HCT116 (cell line): Measurements from ENCODE around the gene MXI1. TPM values are rescaled to one million over a fixed set of nuclear protein-coding genes. Genes with fewer than 3 reads are reported as not detected.
"Not testable (repeated sequence)": the region's sequence is repeated elsewhere in the genome, so short reads cannot be mapped to it uniquely, and the experiment has no call there.

Experiments
- ATAC-seq: fragments of 200-7000 bp; cut with Tn5 transposase; 2 replicates; pipeline ENCODE4 v1.9.1; 2020; ENCODE audit warnings: mild to moderate bottlenecking, moderate library complexity
- BruUV-seq: library from RNA; stranded (reverse); fragments of 400-500 nt; replicated peaks from 2 replicates; lab custom pipeline; 2021; lab: Mats Ljungman, UMichigan
- CTCF ChIA-PET: fragments of 300-600 bp; sonication (Branson Sonifier 250); formaldehyde crosslinking; loops from one replicate; lab custom pipeline; 2021; ENCODE audit warnings: antibody characterized with exemption; lab: Charles Lee
- POLR2A ChIA-PET: fragments of 300-600, 350-600 bp; sonication (Branson Sonifier 250); formaldehyde crosslinking; loops from one replicate; lab custom pipeline; 2021; ENCODE audit warnings: antibody characterized with exemption; lab: Charles Lee
- RAD21 ChIA-PET, 2 experiments: fragments of 300-600 bp; sonication (Branson Sonifier 250); formaldehyde crosslinking; loops; one replicate each; lab custom pipeline; 2023; ENCODE audit warnings: low total read pairs in 2 of 2; ENCODE audit not compliant: uncharacterized antibody in 2 of 2, unreplicated experiment in 2 of 2, low non-redundant PET in 1 of 2; lab: Charles Lee
- DNase-seq: peaks from one replicate; pipeline ENCODE4 v3.0.0-alpha.2; 2010; ENCODE audit warnings: low read depth, low spot score
- H2AFZ ChIP-seq: fragments of 200-600 bp; shearing (Covaris generic), sonication (generic); 2 replicates; pipeline ENCODE4 v1.6.1; 2017; ENCODE audit warnings: low read depth, mixed run types, mixed read lengths, antibody characterized with exemption, low read length; ENCODE audit not compliant: poor library complexity, severe bottlenecking
- H3K27ac ChIP-seq: 2 replicates; pipeline ENCODE4 v1.5.1; 2012; ENCODE audit warnings: low read depth, low read length
- H3K27me3 ChIP-seq: fragments of 200-600 bp; sonication (generic); 2 replicates; pipeline ENCODE4 v1.6.1; 2016; ENCODE audit warnings: mixed run types, low read length, mixed read lengths; ENCODE audit not compliant: insufficient read depth
- H3K36me3 ChIP-seq, 2 experiments: fragments of 200-500 bp in 1 of 2; fragments of 200-600 bp in 1 of 2; sonication (Bioruptor generic) in 1 of 2; sonication (generic) in 1 of 2; 2 replicates each; pipeline versions ENCODE4 v1.5.1 to v1.6.1; 2014 to 2016; ENCODE audit warnings: low read length in 2 of 2, inconsistent platforms in 1 of 2, mixed read lengths in 1 of 2, mixed run types in 1 of 2; ENCODE audit not compliant: insufficient read depth in 2 of 2, control insufficient read depth in 1 of 2
- H3K4me1 ChIP-seq, 2 experiments: fragments of 200-600 bp in 1 of 2; sonication (generic) in 1 of 2; 2 replicates each; pipeline versions ENCODE4 v1.5.1 to v1.6.1; 2012 to 2017; ENCODE audit warnings: low read length in 2 of 2, inconsistent platforms in 1 of 2, mild to moderate bottlenecking in 1 of 2, mixed read lengths in 1 of 2, mixed run types in 1 of 2, moderate library complexity in 1 of 2; ENCODE audit not compliant: insufficient read depth in 2 of 2, control insufficient read depth in 1 of 2
- H3K4me2 ChIP-seq: fragments of 200-600 bp; sonication (generic); 2 replicates; pipeline ENCODE4 v1.6.1; 2017; ENCODE audit warnings: mixed run types, low read length, mixed read lengths
- H3K4me3 ChIP-seq, 2 experiments: fragments of 200-600 bp in 1 of 2; sonication (generic) in 1 of 2; replicated peaks in 1 of 2; 2 replicates each; pipeline ENCODE4 v1.5.1; 2011 to 2016; ENCODE audit warnings: low read length in 2 of 2, control low read depth in 1 of 2, low read depth in 1 of 2, mild to moderate bottlenecking in 1 of 2, mixed read lengths in 1 of 2, mixed run types in 1 of 2
- H3K79me2 ChIP-seq: fragments of 200-600 bp; sonication (generic); 2 replicates; pipeline ENCODE4 v1.6.1; 2017; ENCODE audit warnings: mild to moderate bottlenecking, mixed run types, low read length, moderate library complexity, mixed read lengths; ENCODE audit not compliant: insufficient read depth
- H3K9ac ChIP-seq: fragments of 200-600 bp; sonication (generic); 2 replicates; pipeline ENCODE4 v1.6.1; 2016; ENCODE audit warnings: low read length, mixed read lengths
- H3K9me2 ChIP-seq: fragments of 200-600 bp; sonication (generic), shearing (Covaris generic); 2 replicates; pipeline ENCODE4 v1.6.1; 2017; ENCODE audit warnings: mixed run types, mild to moderate bottlenecking, moderate library complexity; ENCODE audit not compliant: insufficient read depth
- H3K9me3 ChIP-seq, 2 experiments: fragments of 200-500 bp in 1 of 2; fragments of 200-600 bp in 1 of 2; sonication (Bioruptor generic) in 1 of 2; sonication (generic) in 1 of 2; 2 replicates each; pipeline ENCODE4 v1.6.1; 2014 to 2017; ENCODE audit warnings: low read length in 2 of 2, mixed read lengths in 2 of 2, inconsistent platforms in 1 of 2, low read depth in 1 of 2, mild to moderate bottlenecking in 1 of 2, mixed run types in 1 of 2, moderate library complexity in 1 of 2; ENCODE audit not compliant: control insufficient read depth in 1 of 2, insufficient read depth in 1 of 2
- H4K20me1 ChIP-seq: fragments of 200-600 bp; sonication (generic), shearing (Covaris generic); 2 replicates; pipeline ENCODE4 v1.6.1; 2017; ENCODE audit warnings: mixed run types, mild to moderate bottlenecking, moderate library complexity; ENCODE audit not compliant: insufficient read depth
- ATF3 ChIP-seq: IDR thresholded peaks from 2 replicates; pipeline ENCODE4 v1.6.1; 2012
- CBX3 ChIP-seq: IDR thresholded peaks from 2 replicates; pipeline ENCODE4 v1.6.1; 2012; ENCODE audit warnings: low read depth
- CEBPB ChIP-seq: IDR thresholded peaks from 2 replicates; pipeline ENCODE4 v1.6.1; 2012; ENCODE audit warnings: low read depth
- EGR1 ChIP-seq: IDR thresholded peaks from 2 replicates; pipeline ENCODE4 v1.6.1; 2012; ENCODE audit warnings: low read depth
- ELF1 ChIP-seq: IDR thresholded peaks from 2 replicates; pipeline ENCODE4 v1.6.1; 2012; ENCODE audit warnings: low read depth, borderline replicate concordance
- FOSL1 ChIP-seq: IDR thresholded peaks from 2 replicates; pipeline ENCODE4 v1.6.1; 2012; ENCODE audit warnings: low read depth
- JUND ChIP-seq: IDR thresholded peaks from 2 replicates; pipeline ENCODE4 v1.6.1; 2012
- POLR2A ChIP-seq: IDR thresholded peaks from 2 replicates; pipeline ENCODE4 v1.7.0; 2011; ENCODE audit warnings: borderline replicate concordance; ENCODE audit not compliant: insufficient read depth, insufficient read length; ENCODE audit errors: extremely low read depth
- SIN3A ChIP-seq: IDR thresholded peaks from 2 replicates; pipeline ENCODE4 v1.6.1; 2012; ENCODE audit warnings: low read depth
- SP1 ChIP-seq: IDR thresholded peaks from 2 replicates; pipeline ENCODE4 v1.6.1; 2012; ENCODE audit warnings: low read depth
- SRF ChIP-seq: IDR thresholded peaks from 2 replicates; pipeline ENCODE4 v1.6.1; 2012; ENCODE audit warnings: low read depth
- TCF7L2 ChIP-seq: IDR thresholded peaks from 2 replicates; pipeline ENCODE4 v1.7.0; 2011; ENCODE audit warnings: borderline replicate concordance, inconsistent platforms; ENCODE audit not compliant: insufficient read depth, insufficient read length; ENCODE audit errors: extremely low read depth
- YY1 ChIP-seq: IDR thresholded peaks from 2 replicates; pipeline ENCODE4 v1.6.1; 2011; ENCODE audit warnings: low read length, low read depth, moderate library complexity, mild to moderate bottlenecking; ENCODE audit not compliant: insufficient replicate concordance; ENCODE audit errors: extremely low read depth
- ZNF274 ChIP-seq: fragments of 200-500 bp; sonication (Bioruptor generic); IDR thresholded peaks from 2 replicates; pipeline ENCODE4 v1.6.1; 2014; ENCODE audit warnings: mild to moderate bottlenecking, low read depth, low read length, inconsistent platforms
- intact Hi-C: fragments of 100-400 bp; cut with micrococcal nuclease; formaldehyde crosslinking; loops from 2 replicates; pipeline ENCODE4 v1.10.0; 2022
- total RNA-seq: library from RNA; stranded (reverse); gene quantifications from one replicate; pipeline ENCODE4 v1.2.1, GENCODE V29; 2021; ENCODE audit not compliant: unreplicated experiment

The MXI1 gene
- total RNA-seq, 1 experiment from 2014 or later = 57.0 TPM

- CTCF ChIA-PET = no interaction called here
- H3K27ac ChIP-seq = no peak overlapping the region
- peaks cover 0 to 3% of the 10 kb centered on the region in 2 experiments; a peak in 1 of 4 replicates for H3K36me3 ChIP-seq
- H3K9ac ChIP-seq = no peak overlapping the region
- 0 out of 2 replicates have a peak, but pooled peaks cover 2% of the 10 kb centered on the region for H3K79me2 ChIP-seq
- POLR2A ChIA-PET = no interaction called here
- no peak for TF ChIP-seq SRF
- TF ChIP-seq SP1 = peak; percentile 6; the same call in 1 of the 2 replicates
- no peaks in the 10 kb centered on the region for H3K9me3 ChIP-seq
- RAD21 ChIA-PET = no interaction called here
- BruUV-seq = no TSS peak
- H4K20me1 ChIP-seq = no peaks in the 10 kb centered on the region
- no peak overlapping the region for H3K4me2 ChIP-seq
- intact Hi-C loops = no loop called here
- H3K27me3 ChIP-seq = no peaks in the 10 kb centered on the region
- ATAC-seq (no peak), DNase-seq (no peak)
- no peaks in the 10 kb centered on the region for H3K4me1 ChIP-seq
- no peaks in the 10 kb centered on the region for H3K9me2 ChIP-seq
- H2AFZ ChIP-seq = no peak overlapping the region
- H3K4me3 ChIP-seq = no peak overlapping the region
These were observed 35.1 kb downstream of the MXI1 start for GRCh38 chr10:110242511-110242910.

GRCh38 chr10:110244550-110244949, 37.1 kb downstream of the MXI1 start:
- Histone ChIP-seq H3K4me1 (no peaks in the 10 kb centered on the region), H3K27me3 (no peaks in the 10 kb centered on the region), H3K79me2 (0 out of 2 replicates have a peak, but pooled peaks cover 2% of the 10 kb centered on the region), H3K9me3 (no peaks in the 10 kb centered on the region), H4K20me1 (no peaks in the 10 kb centered on the region), H3K36me3 (no peaks in the 10 kb centered on the region), H2AFZ (no peak overlapping the region), H3K9ac (no peak overlapping the region), H3K27ac (no peak overlapping the region), H3K4me3 (no peak overlapping the region), H3K9me2 (no peaks in the 10 kb centered on the region)
- ChIA-PET RAD21 (no interaction called here), POLR2A (interaction anchor here (0.9 kb wide), 1 partner anchor 11 kb away, joined by 3 read pairs; no protein-coding TSS in a partner anchor), CTCF (no interaction called here)
- ATAC-seq = no peak
- BruUV-seq = no TSS peak
- intact Hi-C loops = no loop called here
- no peak for DNase-seq
- TF ChIP-seq ELF1 = no peak
- no peak for TF ChIP-seq TCF7L2
- no peak for TF ChIP-seq ZNF274
- TF ChIP-seq ATF3 = no peak
- TF ChIP-seq SP1 = no peak
- TF ChIP-seq POLR2A = no peak
- no peak for TF ChIP-seq CBX3
- TF ChIP-seq JUND = no peak
- no peak for TF ChIP-seq FOSL1
- no peak for TF ChIP-seq YY1
- TF ChIP-seq CEBPB = no peak
- no peak for TF ChIP-seq SIN3A
- TF ChIP-seq EGR1 = no peak
- TF ChIP-seq, all 23 proteins: peak for 0
- no peak overlapping the region for H3K4me2 ChIP-seq

GRCh38 chr10:110247833-110248232, 40.4 kb downstream of the MXI1 start:
- H3K27me3 ChIP-seq, H3K4me2 ChIP-seq, CTCF ChIA-PET, H3K9ac ChIP-seq, H2AFZ ChIP-seq, H3K36me3 ChIP-seq, H3K27ac ChIP-seq, H3K4me1 ChIP-seq, ATAC-seq, H3K9me2 ChIP-seq, H3K79me2 ChIP-seq, H3K4me3 ChIP-seq, H4K20me1 ChIP-seq, intact Hi-C loops, POLR2A ChIA-PET, H3K9me3 ChIP-seq, RAD21 ChIA-PET, BruUV-seq, DNase-seq: not testable (repeated sequence)
